ENCODE measurements around the gene SPP2.

- TF ChIP-seq CTCF (IDR thresholded peaks at IDR 0.05; ENCODE audit: insufficient read depth, low read length), result no peak
- TF ChIP-seq GABPA (IDR thresholded peaks at IDR 0.05; ENCODE audit: low read depth), result no peak
- TF ChIP-seq POLR2AphosphoS5 (IDR thresholded peaks at IDR 0.05; ENCODE audit: low read depth), result no peak
Measured at GRCh38 chr2:234061624-234062257, 11.2 kb downstream of the SPP2 start.
